GM10266 (cell line): ENCODE data around the gene KPNA3.

ENCODE experiments used
- DNase-seq: peaks from one replicate; pipeline ENCODE4 v3.0.0; 2012; ENCODE audit errors: extremely low spot score
- TF ChIP-seq, protein P1 (sequence below): IDR thresholded peaks from 2 replicates; pipeline ENCODE4 v1.5.1; 2012; ENCODE audit warnings: mild to moderate bottlenecking, low read depth; ENCODE audit not compliant: control insufficient read depth, insufficient read depth; ENCODE audit errors: missing control alignments

The KPNA3 gene

GRCh38 chr13:49676581-49677298, 115.7 kb downstream of the KPNA3 start:
- TF ChIP-seq, protein P1, sequence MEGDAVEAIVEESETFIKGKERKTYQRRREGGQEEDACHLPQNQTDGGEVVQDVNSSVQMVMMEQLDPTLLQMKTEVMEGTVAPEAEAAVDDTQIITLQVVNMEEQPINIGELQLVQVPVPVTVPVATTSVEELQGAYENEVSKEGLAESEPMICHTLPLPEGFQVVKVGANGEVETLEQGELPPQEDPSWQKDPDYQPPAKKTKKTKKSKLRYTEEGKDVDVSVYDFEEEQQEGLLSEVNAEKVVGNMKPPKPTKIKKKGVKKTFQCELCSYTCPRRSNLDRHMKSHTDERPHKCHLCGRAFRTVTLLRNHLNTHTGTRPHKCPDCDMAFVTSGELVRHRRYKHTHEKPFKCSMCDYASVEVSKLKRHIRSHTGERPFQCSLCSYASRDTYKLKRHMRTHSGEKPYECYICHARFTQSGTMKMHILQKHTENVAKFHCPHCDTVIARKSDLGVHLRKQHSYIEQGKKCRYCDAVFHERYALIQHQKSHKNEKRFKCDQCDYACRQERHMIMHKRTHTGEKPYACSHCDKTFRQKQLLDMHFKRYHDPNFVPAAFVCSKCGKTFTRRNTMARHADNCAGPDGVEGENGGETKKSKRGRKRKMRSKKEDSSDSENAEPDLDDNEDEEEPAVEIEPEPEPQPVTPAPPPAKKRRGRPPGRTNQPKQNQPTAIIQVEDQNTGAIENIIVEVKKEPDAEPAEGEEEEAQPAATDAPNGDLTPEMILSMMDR, result no peak

DNA sequence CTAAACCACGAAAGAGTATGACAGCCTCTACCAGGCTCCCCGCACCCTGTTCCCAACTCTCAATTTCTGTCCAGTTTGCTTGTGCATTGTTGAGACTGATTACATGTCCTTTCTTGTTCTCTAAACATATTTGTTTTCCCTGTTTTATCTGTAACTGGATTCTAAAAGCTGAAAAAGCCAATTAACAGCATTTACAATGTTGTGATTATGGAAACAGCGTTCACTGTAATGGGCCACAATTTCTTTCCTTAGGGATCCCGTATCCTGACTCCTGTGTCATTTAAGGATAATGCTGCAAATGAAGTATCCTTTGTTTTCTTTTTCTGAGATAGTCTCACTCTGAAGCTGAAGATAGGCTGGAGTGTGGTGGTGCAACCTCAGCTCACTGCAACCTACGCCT, 121.7 kb downstream of the KPNA3 start:
- TF ChIP-seq, protein P1, result no peak
- no peak for DNase-seq

More at GRCh38 chr13:49676581-49677298, 115.7 kb downstream of the KPNA3 start:
- no peak for DNase-seq

DNA sequence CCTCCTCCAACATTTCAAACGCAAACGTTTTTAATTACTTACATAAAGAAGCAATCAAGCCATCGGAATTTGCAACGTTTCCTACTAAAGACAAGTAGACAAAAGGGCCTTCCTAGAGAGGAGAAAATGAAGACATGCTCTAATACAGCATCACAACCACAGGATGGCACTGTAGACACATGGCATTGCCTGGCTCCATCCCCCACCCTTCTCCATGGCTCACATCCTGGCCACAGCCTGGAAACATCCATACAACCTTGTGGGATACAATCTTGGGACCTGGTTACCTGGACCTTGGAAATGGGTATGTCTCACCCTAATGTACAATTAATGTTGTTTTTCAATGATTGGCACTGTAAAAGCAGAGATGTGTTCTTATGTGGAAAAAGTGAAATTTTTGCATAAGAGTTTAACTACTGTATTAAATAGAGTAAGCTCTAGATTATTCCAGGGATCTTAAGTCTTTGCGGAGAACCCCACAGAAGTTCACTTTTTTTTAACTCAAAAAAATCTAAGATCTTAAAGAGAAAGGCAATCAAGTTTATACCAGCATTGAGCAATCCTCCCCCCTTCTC, 122.7 kb downstream of the KPNA3 start:
- TF ChIP-seq, protein P1, result peak; percentile 66
- peak; percentile 41 for DNase-seq

- no peak for DNase-seq
- TF ChIP-seq, protein P1, result no peak
These were observed 124.7 kb downstream of the KPNA3 start for GRCh38 chr13:49667773-49668172.

GRCh38 chr13:49664606-49665005, 127.9 kb downstream of the KPNA3 start:
- DNase-seq, result no peak
- TF ChIP-seq, protein P1, result no peak

GRCh38 chr13:49657241-49657641, 135.2 kb downstream of the KPNA3 start:
- TF ChIP-seq, protein P1, result no peak
- DNase-seq, result no peak

- TF ChIP-seq, protein P1, result no peak
- DNase-seq, result no peak
These were observed 136.6 kb downstream of the KPNA3 start for GRCh38 chr13:49655906-49656305.
